Spleen (tissue), 7 donors: Measurements from ENCODE around the gene NDUFAF4.

Experiments used
- CTCF ChIP-seq, 11 experiments: fragments of 200-600 bp in 7 of 11; fragments of 450-650 bp in 4 of 11; sonication (generic) in 4 of 11; IDR thresholded peaks in 8 of 11; conservative IDR thresholded peaks in 3 of 11; 1 replicate in 7 of 11; 2 replicates in 4 of 11; pipeline versions ENCODE4 v1.4.0 to v1.8.0; 2016 to 2021; ENCODE audit warnings: antibody characterized with exemption in 11 of 11, inconsistent platforms in 4 of 11, mild to moderate bottlenecking in 1 of 11
- POLR2A ChIP-seq, 3 donors: fragments of 450-650 bp; IDR thresholded peaks; one replicate each; pipeline ENCODE4 v1.5.1; 2017; ENCODE audit warnings: antibody characterized with exemption in 3 of 3, mild to moderate bottlenecking in 1 of 3
- POLR2AphosphoS5 ChIP-seq, 3 donors: sonication (generic); formaldehyde crosslinking; IDR thresholded peaks; one replicate each; pipeline ENCODE4 v1.5.1; 2017; ENCODE audit warnings: antibody characterized with exemption in 3 of 3
- donor health status: DM: no; HTN: no; CAD: no; lungs with moderate emphysema.
- donor health status: DM: no; HTN: no; CAD: no.
- donor health status: DM: no; HTN: no; CAD: no.

- no peak for TF ChIP-seq CTCF (IDR thresholded peaks at IDR 0.05 in 8 of 11, conservative IDR thresholded peaks at IDR 0.05 in 3 of 11)
- no peak for TF ChIP-seq POLR2A (IDR thresholded peaks at IDR 0.05)
- no peak for TF ChIP-seq POLR2AphosphoS5 (IDR thresholded peaks at IDR 0.05)
Measured at GRCh38 chr6:96898241-96898851, 655 bp upstream of the NDUFAF4 start.
